GM13977 (cell line): ENCODE measurements around the gene ZNF174.

Experiments
- DNase-seq: peaks from one replicate; pipeline ENCODE4 v3.0.0; 2012; ENCODE audit warnings: low spot score
- CTCF ChIP-seq: IDR thresholded peaks from 2 replicates; pipeline ENCODE4 v1.5.1; 2012; ENCODE audit warnings: mild to moderate bottlenecking, control low read depth; ENCODE audit not compliant: insufficient read depth; ENCODE audit errors: extremely low read depth, missing control alignments
- in situ Hi-C: fragments of 300-500 bp; cut with MboI; formaldehyde crosslinking; loops from one replicate; pipeline ENCODE4 v1.12.0; 2022; ENCODE audit warnings: low sequenced_read_pairs, low pct_unique_long_range_greater_than_20kb, mixed read lengths, inconsistent platforms; ENCODE audit not compliant: unreplicated experiment

ZNF174 gene

GRCh38 chr16:3434373-3434772, 33.4 kb downstream of the ZNF174 start:
- TF ChIP-seq CTCF: no peak
- in situ Hi-C loops: no loop called here
- no peak for DNase-seq

- DNase-seq: no peak
- TF ChIP-seq CTCF: no peak
- in situ Hi-C loops: no loop called here
Observed at GRCh38 chr16:3439637-3440036, 38.6 kb downstream of the ZNF174 start.

- TF ChIP-seq CTCF: no peak
- DNase-seq: peak; percentile 85
- in situ Hi-C loops: no loop called here
Observed at GRCh38 chr16:3443108-3444031, 42.4 kb downstream of the ZNF174 start, which contains the start of the genes NAA60 and ZNF597. Gene NAA60 (plus strand): TSS chr16:3443680. CDS start chr16:3476228, 32,548 bp downstream. Gene ZNF597 (minus strand): TSS chr16:3443504. CDS start chr16:3443153, 351 bp downstream.

DNA sequence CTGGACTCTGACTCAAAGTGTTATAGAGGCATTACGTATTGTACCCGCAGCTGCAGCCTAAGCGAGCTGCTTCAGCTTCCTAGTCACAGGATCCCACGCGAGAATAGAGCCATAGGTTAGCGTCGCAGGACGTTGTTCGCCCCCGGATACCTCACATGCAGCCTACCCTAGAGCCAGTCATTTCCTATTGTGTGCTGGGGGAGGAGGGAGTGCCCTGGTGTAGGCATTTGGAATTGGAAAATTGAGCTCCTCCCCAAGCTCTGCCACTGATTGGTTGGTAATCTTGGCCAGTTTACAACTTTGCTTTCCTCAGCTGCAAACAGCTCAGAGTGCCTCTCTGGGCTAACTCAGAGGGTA, 43.0 kb downstream of the ZNF174 start:
- in situ Hi-C loops: no loop called here
- no peak for DNase-seq
- no peak for TF ChIP-seq CTCF

DNA sequence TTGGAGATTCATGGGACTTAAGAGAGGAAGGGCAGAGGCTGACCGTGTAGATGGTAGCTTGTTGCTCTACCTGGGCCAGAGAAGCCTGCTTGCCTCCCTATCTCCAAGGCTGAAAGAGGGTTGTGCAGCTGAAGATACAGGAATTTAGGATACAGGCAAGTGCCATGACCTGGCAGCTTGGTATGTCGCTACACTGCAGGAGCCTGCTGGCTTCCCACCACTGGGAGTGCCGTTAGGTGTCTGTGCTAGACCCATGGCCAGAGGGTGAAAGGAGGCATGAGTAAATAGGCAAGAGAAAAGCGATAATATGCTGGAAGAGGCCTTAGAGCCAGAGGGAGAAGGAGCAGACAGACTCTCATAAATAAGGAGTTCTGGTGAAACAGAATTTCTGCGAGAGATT, 53.1 kb downstream of the ZNF174 start:
- no peak for TF ChIP-seq CTCF
- DNase-seq: no peak
- in situ Hi-C loops: no loop called here

DNA sequence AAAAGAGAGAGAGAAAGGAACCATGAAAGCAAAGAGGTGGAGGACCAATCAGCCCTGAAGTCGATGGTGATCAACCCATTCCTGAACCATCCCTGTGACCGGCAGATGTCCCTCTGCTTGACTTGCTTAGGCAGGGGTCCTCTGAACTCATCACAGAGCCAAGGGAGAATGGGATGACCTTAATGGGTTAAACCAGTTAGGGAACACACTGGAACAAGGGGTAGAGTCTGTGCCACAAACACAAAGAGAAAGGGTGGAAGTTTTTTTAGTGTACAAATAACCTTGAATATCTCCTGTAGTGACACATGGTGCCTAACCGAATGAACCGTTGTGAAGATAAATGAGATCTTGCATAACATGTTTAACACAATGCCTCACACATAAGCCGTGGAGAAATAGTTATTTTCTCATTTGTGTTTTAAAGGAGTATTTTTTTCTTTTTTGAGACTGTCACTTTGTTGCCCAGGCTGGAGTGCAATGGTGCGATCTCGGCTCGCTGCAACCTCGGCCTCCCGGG, 53.7 kb downstream of the ZNF174 start:
- no peak for TF ChIP-seq CTCF
- in situ Hi-C loops: no loop called here
- DNase-seq: no peak
